A204.1 (cell line): ENCODE results near the gene COL24A1.

ENCODE experiments used
- FAIRE-seq: peaks from 2 replicates; lab custom pipeline; 2012; peaks lifted over from hg19 to GRCh38; lab: Jason Lieb, UNC

COL24A1 gene

DNA sequence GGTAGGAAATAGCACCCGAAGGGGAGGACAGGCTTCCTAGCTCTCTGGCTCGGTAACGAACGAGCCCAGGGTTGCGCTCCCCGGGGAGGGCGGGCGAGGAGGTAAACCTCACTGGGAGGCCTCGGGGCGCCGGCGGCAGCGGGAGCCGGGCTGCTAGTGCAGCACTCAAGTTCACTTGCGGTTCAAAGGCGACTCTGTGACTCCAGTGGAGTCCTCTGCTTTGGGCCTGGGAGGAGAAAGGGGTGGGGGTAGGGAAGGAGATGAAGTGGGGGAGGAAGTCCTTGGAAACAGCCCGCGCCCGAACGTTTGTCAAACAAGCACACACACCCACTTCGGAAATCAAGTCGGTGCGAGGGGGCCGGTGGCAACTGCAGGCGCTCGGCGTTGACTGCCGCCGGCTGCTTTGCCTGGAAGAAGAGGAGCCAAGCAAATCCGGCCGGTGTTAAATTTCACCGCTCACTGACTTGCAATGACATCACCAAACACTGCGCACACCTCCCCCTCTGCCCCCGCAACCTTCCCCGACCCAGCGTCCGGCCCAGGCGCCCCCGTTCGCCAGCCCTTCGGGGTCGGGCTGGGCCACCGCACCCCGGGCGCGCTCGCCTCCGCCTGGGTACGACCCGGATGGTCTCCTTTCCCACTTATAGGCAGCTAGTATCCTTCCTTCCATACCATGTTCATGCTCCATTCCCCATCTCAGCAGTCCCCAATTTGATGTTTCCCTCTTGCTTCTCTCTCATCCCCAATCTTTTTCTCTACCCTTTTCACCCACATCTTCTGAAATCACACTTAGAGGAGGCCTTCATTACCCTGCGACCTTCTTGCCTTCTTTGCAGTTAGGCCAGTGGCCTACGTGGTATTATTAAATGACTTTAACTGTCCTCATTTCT, at the start of gene COL24A1:
TSS of gene COL24A1 (minus strand) at position 207 of the 890 bp plus-strand sequence. CDS start 376 bp downstream, outside the sequence.
- FAIRE-seq: no peak

DNA sequence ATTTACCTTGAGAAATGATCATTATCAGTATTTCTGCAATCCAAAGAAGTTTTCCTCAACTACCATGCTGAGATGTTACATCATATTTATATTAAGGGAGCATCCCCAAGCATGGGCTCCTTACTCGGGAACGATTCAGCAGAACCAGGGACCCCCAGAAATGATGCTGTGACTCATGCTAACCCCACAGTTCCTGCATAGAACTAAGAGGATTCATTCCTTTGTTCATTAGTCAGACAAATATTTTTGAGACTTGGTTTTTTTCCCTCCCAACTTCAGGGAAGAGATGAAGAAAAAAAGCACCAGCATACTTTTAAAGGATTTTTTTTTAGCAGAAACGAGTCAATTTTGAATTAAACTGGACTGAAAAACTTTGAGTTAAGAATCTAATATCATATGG, 49.2 kb upstream of the COL24A1 start:
- FAIRE-seq: no peak

GRCh38 chr1:86202552-86203340, 46.2 kb upstream of the COL24A1 start:
- no peak for FAIRE-seq

GRCh38 chr1:86201311-86201710, 44.7 kb upstream of the COL24A1 start:
- FAIRE-seq: no peak

GRCh38 chr1:86200901-86201300, 44.3 kb upstream of the COL24A1 start:
- no peak for FAIRE-seq

- no peak for FAIRE-seq
Observed at GRCh38 chr1:86197206-86197855, 40.8 kb upstream of the COL24A1 start.

DNA sequence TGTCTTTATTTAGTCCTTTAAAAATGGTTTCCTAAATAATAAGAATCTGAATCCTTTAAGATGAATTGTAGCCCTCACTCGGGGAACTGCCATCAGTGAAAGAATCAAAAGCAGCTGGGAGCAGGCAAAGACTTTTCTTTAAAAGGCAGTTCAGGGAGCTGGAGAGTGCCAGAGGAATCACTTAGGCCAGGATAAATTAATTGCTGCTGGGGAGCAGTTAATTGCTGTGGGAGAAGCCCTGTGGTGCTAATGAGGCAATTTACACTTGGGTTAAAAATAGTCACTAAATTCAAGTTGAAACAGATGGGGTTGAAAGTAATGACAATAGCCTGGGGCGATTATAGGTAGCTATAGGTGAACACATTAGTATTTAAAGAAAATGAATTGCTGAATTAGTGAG, 38.7 kb upstream of the COL24A1 start:
- no peak for FAIRE-seq

- no peak for FAIRE-seq
Observed at GRCh38 chr1:86194491-86195034, 38.0 kb upstream of the COL24A1 start.

DNA sequence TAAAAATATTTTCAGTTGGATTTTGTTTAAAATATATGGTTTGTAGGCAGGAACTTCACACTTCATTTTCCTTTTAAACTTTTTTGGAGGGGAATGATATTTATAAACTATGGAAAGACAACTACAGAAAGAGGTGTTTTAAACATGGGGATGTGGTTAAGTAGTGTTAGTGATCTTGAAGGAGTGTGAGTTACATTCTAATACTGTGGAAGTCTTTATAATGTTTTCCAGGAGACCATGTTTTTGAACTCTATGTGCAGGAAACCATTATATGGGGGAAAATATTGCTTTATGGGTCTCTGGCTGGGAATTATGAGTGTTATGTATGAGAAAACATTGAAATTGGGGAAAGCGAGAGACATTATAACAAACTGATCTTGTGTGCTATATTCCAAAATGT, 35.8 kb upstream of the COL24A1 start:
- FAIRE-seq: no peak

DNA sequence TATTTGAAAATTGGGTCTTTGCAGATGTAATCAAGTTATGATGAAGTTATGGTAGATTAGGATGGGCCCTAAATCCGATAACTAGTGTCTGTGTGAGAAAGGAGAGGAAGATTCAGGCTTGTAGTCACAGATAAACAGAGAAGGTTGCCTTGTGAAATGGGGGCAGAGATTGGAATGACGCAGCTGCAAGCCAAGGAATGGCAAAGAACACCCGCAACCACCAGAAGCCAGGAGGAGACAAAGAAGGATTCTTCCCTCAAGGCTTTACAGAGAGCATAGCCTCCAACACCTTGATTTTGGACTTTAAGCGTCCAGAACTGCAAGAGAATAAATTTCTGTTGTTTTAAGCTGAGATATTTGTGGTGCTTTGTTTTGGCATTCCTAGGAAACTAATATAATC, 35.4 kb upstream of the COL24A1 start:
- no peak for FAIRE-seq

- FAIRE-seq: no peak
Observed at GRCh38 chr1:86190873-86191272, 34.3 kb upstream of the COL24A1 start.

- FAIRE-seq: no peak
Observed at GRCh38 chr1:86184426-86184825, 27.9 kb upstream of the COL24A1 start.

DNA sequence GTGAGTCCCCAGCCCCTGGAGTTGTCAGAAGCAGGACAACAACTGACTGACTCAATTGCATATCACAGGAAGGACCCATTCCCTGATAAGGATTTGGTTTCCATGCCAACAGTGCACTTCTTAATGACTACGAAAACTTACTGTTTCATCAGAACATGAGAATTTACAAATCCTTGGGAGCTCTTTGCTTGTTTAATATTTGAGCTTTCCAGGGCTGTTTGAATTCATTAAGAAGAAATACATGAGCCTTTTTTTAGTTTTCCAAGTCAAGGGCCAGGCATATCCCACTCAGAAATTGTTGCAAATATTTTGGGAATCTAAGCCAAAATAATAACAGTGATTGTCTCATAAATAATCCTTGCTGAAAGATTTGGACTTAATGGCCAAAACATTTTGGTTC, 27.2 kb upstream of the COL24A1 start:
- no peak for FAIRE-seq

- no peak for FAIRE-seq
Observed at GRCh38 chr1:86176226-86176625, 19.7 kb upstream of the COL24A1 start.

DNA sequence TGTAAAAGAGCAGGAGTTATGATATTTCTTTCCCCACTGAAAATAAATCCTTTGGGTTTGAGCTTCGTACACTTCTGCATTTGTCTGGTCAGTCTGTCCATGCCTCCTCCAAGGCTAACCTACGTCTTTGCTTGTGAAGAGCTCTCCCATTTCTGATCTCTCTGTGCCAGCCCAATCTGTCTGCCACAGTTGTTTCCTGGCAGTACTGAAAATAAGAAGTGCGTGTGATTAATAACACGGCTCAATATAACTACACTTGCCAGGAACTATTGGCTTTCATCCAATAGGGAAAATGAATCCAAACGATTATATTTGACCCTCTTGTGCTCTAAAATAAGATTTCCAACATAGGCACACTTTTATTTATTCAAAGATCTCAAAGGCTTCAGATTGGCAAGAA, 19.2 kb upstream of the COL24A1 start:
- no peak for FAIRE-seq

- FAIRE-seq: no peak
Observed at GRCh38 chr1:86169625-86170024, 13.1 kb upstream of the COL24A1 start.

- FAIRE-seq: no peak
Observed at GRCh38 chr1:86159800-86160199, 3.2 kb upstream of the COL24A1 start.

- no peak for FAIRE-seq
Observed at GRCh38 chr1:86155807-86156565, 586 bp downstream of the COL24A1 start.

DNA sequence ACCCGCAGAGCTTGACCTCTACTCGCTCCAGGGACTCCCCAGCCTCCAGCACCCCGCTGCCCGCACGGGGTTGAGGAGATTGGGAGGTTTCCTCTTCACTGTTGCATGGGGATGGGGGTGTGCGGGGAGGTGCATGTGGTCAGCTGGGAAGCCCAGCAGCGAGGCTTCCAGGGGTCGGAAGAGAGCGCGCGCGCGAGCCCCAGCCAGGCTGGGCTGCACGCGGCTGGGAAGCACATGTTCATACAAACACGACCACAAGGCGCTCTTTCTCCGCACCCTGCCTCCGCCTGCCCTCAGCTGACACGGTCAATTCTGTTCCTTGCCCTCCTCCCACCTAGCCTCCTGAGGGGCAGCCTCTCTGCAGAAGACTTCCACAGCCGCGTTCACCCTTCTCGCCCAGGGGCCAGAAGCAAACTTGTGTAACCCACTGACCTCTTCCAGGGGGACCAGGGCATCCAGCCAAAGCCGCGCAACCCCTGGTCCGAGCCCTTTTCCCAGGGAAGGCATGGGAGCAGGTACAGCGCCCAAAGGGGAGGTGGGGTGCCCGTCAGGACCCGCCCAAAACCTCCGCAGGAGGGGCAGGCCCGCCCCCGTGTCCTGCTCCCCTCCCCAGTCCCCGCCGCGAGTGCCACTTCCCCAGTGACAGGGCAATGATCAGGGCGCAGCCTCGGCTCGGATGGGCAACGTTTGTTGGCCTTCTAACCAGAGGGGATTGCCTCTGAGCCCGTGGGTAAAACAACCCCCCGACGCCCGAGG, 1.3 kb downstream of the COL24A1 start:
- no peak for FAIRE-seq

DNA sequence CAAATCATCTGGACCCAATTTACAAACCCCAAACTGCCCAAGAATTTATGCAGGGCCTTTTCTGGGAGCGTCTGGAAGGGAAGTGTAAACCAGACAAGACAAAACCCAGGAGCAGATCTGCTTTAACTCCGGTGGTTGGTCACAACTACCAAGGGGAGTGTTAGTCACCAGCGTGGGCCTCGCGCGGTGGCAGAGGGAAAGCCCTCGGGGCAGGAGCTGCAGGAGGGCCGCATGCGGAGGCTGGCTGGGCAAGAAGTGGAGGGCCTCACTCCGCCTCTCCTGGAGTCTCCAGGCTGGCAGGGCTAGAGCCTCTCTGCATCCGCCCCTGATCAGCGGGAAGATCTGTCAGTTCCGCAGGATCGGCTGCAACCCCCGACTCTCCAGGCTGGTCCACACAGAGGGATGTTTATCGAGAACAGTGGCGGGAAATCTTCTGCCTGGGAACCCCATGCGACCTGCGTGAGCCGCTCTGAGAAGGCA, 2.0 kb downstream of the COL24A1 start:
- no peak for FAIRE-seq

GRCh38 chr1:86153836-86154235, 2.7 kb downstream of the COL24A1 start:
- FAIRE-seq: no peak
